UCSD-AML1 (cell line): Measurements from ENCODE around the gene STX12.
"Not testable (repeated sequence)": the region's sequence is repeated elsewhere in the genome, so short reads cannot be mapped to it uniquely, and the experiment has no call there.

Experiments used
- DNase-seq: peaks from one replicate; lab custom pipeline; 2025; ENCODE audit not compliant: unreplicated experiment; lab: John Stamatoyannopoulos, UW

STX12 gene

GRCh38 chr1:27774654-27775053 lies 1.6 kb downstream of the STX12 start:
- DNase-seq = no peak

- not testable (repeated sequence) for DNase-seq
Measured at GRCh38 chr1:27775336-27775735, 2.3 kb downstream of the STX12 start.

- not testable (repeated sequence) for DNase-seq
Measured at GRCh38 chr1:27776276-27776675, 3.3 kb downstream of the STX12 start.

GRCh38 chr1:27778056-27778455 lies 5.0 kb downstream of the STX12 start:
- DNase-seq = no peak

- DNase-seq = no peak
Measured at GRCh38 chr1:27779122-27779521, 6.1 kb downstream of the STX12 start.

GRCh38 chr1:27782950-27783349 lies 9.9 kb downstream of the STX12 start:
- DNase-seq = no peak

- DNase-seq = no peak
Measured at GRCh38 chr1:27784700-27785099, 11.7 kb downstream of the STX12 start.

GRCh38 chr1:27785781-27786455 lies 12.9 kb downstream of the STX12 start:
- DNase-seq = no peak

- no peak for DNase-seq
Measured at GRCh38 chr1:27787895-27788294, 14.9 kb downstream of the STX12 start.

GRCh38 chr1:27789540-27790041 lies 16.6 kb downstream of the STX12 start:
- DNase-seq = no peak

- DNase-seq = not testable (repeated sequence)
Measured at GRCh38 chr1:27790270-27790669, 17.3 kb downstream of the STX12 start.

- no peak for DNase-seq
Measured at GRCh38 chr1:27795601-27796000, 22.6 kb downstream of the STX12 start.

- DNase-seq = no peak
Measured at GRCh38 chr1:27804791-27805190, 31.8 kb downstream of the STX12 start.

- no peak for DNase-seq
Measured at GRCh38 chr1:27806758-27807157, 33.7 kb downstream of the STX12 start.

- no peak for DNase-seq
Measured at GRCh38 chr1:27807385-27807784, 34.4 kb downstream of the STX12 start.

- DNase-seq = not testable (repeated sequence)
Measured at GRCh38 chr1:27808131-27808530, 35.1 kb downstream of the STX12 start.

- DNase-seq = no peak
Measured at GRCh38 chr1:27809883-27810282, 36.9 kb downstream of the STX12 start.

- no peak for DNase-seq
Measured at GRCh38 chr1:27811741-27812500, 38.9 kb downstream of the STX12 start.

- DNase-seq = no peak
Measured at GRCh38 chr1:27816921-27817630, 44.1 kb downstream of the STX12 start.

GRCh38 chr1:27821761-27822315 lies 48.8 kb downstream of the STX12 start:
- no peak for DNase-seq

GRCh38 chr1:27823784-27824183 lies 50.8 kb downstream of the STX12 start:
- no peak for DNase-seq
